ENCODE measurements around the gene C1QL2. TPM values are rescaled to one million over a fixed set of nuclear protein-coding genes. Genes with fewer than 3 reads are reported as not detected.

The C1QL2 gene
- total RNA-seq, 1 donor from 2014 or later = not detected

DNA sequence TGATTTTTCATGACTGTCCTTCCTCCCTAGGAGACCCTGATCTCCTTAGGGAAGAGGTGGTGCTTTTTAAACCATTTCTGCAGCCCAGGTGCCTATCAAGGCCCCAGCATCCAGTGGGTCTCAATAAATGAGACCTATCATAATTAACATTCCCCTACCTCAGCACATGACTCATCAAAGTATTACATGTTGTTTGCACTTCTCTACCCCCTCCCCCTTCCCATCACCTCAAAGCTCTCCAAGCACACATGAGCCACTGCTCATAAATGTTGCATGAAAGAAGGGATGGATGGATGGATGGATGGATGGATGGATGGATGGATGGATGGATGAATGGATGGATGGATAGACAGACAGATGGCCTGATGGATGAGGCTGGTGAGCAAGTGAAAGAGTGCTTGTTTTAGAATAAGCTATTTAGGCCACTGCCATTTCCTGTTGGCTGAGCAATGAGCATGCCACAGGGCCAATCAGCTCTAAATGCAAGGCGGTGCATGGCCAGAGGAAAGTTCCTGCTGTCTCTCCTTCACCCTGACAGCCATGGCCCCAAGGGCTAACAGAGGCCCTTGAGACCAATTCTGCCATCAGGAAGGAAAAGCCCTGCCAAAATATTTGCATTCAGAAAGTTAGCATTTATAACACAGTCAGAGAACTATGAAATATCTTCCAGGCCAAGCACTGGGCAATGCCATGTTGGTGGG is 44.2 kb upstream of the C1QL2 start:
- TF ChIP-seq, protein P1, sequence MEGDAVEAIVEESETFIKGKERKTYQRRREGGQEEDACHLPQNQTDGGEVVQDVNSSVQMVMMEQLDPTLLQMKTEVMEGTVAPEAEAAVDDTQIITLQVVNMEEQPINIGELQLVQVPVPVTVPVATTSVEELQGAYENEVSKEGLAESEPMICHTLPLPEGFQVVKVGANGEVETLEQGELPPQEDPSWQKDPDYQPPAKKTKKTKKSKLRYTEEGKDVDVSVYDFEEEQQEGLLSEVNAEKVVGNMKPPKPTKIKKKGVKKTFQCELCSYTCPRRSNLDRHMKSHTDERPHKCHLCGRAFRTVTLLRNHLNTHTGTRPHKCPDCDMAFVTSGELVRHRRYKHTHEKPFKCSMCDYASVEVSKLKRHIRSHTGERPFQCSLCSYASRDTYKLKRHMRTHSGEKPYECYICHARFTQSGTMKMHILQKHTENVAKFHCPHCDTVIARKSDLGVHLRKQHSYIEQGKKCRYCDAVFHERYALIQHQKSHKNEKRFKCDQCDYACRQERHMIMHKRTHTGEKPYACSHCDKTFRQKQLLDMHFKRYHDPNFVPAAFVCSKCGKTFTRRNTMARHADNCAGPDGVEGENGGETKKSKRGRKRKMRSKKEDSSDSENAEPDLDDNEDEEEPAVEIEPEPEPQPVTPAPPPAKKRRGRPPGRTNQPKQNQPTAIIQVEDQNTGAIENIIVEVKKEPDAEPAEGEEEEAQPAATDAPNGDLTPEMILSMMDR (IDR thresholded peaks at IDR 0.05; ENCODE audit: borderline replicate concordance) = no peak
- intact Hi-C loops (cut with micrococcal nuclease) = no loop called here
- H3K27me3 ChIP-seq (ENCODE audit: low read depth) = peaks cover 42% of the 10 kb centered on the region
- DNase-seq = no peak
- H3K27ac ChIP-seq (replicated peaks) = no peak overlapping the region
- no peaks in the 10 kb centered on the region for H3K4me1 ChIP-seq
- H3K4me3 ChIP-seq = no peak overlapping the region
- no peaks in the 10 kb centered on the region for H3K36me3 ChIP-seq
- H3K9me3 ChIP-seq (replicated peaks) = no peaks in the 10 kb centered on the region

DNA sequence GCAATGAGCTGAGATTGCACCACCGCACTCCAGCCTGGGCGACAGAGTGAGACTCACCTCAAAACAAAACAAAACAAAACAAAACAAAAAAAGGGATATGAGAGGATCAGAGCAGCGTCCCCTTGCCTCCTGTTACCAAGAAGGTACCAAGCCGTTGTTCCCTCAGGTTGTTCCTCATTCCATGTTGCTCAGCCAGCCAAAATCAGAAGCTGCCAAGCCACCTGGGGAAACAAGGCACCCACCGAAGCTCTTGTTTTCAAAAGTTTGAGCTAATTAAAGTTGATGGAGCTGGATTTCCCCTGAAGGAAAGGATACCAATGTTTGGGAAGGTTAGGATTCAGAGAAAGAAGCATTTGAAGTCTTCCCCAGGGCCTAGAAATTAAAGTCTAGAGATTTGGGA is 43.3 kb upstream of the C1QL2 start:
- H3K9me3 ChIP-seq (replicated peaks) = no peaks in the 10 kb centered on the region
- no peaks in the 10 kb centered on the region for H3K4me1 ChIP-seq
- intact Hi-C loops (cut with micrococcal nuclease) = no loop called here
- H3K27me3 ChIP-seq (ENCODE audit: low read depth) = peaks cover 45% of the 10 kb centered on the region
- DNase-seq = no peak
- no peak overlapping the region for H3K27ac ChIP-seq (replicated peaks)
- no peak overlapping the region for H3K4me3 ChIP-seq
- TF ChIP-seq, protein P1 (IDR thresholded peaks at IDR 0.05; ENCODE audit: borderline replicate concordance) = no peak
- no peaks in the 10 kb centered on the region for H3K36me3 ChIP-seq

DNA sequence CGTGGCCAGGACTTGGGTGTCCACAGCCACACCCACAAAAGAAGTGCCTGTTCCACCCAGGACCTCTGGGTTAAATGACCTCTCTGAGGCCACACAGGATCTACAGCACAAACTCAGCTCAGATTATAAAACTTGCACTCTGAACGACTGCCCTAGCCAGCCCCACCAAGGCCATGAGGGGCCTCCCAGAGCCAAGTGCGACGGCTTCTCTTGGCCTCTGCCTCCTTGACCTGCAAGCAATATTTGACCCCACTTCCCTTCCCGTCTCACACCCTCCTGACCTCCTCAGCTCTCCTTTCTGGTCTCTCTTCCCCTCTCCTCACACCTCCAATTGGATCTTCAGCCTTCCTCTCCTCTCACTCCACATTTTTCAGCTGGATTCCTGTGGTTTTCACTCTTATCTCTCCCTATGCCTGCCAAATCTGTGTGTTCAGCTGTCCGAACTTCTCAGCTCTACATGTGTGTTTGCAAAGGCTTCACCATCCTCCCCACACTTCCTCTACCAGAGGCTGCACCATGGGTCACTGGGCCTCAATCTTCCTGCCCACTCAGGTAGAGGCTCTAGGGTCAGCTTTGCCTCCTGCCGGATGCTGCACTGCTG is 39.8 kb upstream of the C1QL2 start:
- Histone ChIP-seq H3K4me1 (no peaks in the 10 kb centered on the region), H3K27me3 (ENCODE audit: low read depth) (peaks cover 63% of the 10 kb centered on the region), H3K36me3 (no peaks in the 10 kb centered on the region), H3K27ac (replicated peaks) (no peak overlapping the region), H3K4me3 (no peak overlapping the region), H3K9me3 (replicated peaks) (no peaks in the 10 kb centered on the region)
- intact Hi-C loops (cut with micrococcal nuclease) = no loop called here
- TF ChIP-seq, protein P1 (IDR thresholded peaks at IDR 0.05; ENCODE audit: borderline replicate concordance) = no peak
- DNase-seq = no peak

DNA sequence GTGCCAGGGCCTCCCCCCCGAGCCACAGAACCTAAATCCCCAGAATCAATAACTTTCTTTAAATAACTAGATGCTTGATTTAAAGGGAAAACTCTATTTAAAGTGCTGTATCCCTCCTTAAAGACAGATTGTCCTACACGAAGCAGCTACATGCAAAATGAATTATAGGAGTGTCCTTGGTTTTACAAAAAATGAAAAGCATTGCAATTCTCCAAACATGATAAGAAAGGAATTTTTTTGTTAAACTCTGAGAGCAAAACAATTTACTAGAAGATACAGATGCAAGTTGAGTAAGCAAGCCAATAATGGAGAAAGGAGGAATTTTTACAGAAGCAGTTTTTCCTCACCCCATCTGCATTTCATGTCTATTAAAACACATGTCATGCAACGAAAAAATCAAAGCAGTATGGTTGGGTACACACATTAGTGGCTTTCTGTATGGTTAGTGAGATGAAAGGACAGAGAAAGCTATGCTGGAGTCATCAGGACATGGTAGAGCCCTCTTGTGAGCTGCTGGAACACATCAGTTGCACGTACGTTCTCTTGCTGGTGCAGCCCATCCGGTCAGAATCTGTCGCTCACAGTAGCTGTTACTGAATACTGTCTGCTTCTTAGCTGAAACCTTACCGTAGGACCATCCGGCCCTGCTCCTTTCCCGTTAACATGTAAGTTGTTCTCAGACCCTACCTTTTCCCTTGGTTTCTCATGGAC is 39.1 kb upstream of the C1QL2 start:
- intact Hi-C loops (cut with micrococcal nuclease) = no loop called here
- Histone ChIP-seq H3K9me3 (replicated peaks) (no peaks in the 10 kb centered on the region), H3K27ac (replicated peaks) (no peak overlapping the region), H3K4me1 (no peaks in the 10 kb centered on the region), H3K36me3 (no peaks in the 10 kb centered on the region), H3K4me3 (no peak overlapping the region), H3K27me3 (ENCODE audit: low read depth) (peaks cover 69% of the 10 kb centered on the region)
- TF ChIP-seq, protein P1 (IDR thresholded peaks at IDR 0.05; ENCODE audit: borderline replicate concordance) = no peak
- DNase-seq = no peak

DNA sequence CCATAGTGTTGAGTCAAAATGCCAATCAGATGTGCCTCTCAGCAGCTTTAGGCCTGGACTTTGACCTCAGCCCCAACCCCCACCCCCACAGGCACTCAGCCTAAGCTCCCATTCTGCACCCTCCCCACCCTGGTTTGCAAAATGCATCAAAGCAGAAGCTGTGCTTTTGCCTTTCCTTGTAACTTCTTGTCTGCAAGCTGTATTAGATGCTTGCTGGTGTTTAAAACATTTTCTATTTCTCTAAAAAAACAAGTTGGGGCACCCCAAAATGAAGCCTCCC is 38.5 kb upstream of the C1QL2 start:
- no peak overlapping the region for H3K4me3 ChIP-seq
- no peaks in the 10 kb centered on the region for H3K9me3 ChIP-seq (replicated peaks)
- H3K27ac ChIP-seq (replicated peaks) = no peak overlapping the region
- peaks cover 71% of the 10 kb centered on the region for H3K27me3 ChIP-seq (ENCODE audit: low read depth)
- no peaks in the 10 kb centered on the region for H3K36me3 ChIP-seq
- TF ChIP-seq, protein P1 (IDR thresholded peaks at IDR 0.05; ENCODE audit: borderline replicate concordance) = no peak
- no peaks in the 10 kb centered on the region for H3K4me1 ChIP-seq
- intact Hi-C loops (cut with micrococcal nuclease) = no loop called here
- DNase-seq = no peak

Data from left ventricle myocardium inferior (tissue), 1 donor.